HG03108 (cell line): ENCODE results near the gene MRTFA.

Experiments
- ATAC-seq: cut with Tn5 transposase; IDR thresholded peaks from one replicate; pipeline ENCODE4 v1.9.1; 2021; ENCODE audit warnings: moderate library complexity; ENCODE audit not compliant: unreplicated experiment

The MRTFA gene

DNA sequence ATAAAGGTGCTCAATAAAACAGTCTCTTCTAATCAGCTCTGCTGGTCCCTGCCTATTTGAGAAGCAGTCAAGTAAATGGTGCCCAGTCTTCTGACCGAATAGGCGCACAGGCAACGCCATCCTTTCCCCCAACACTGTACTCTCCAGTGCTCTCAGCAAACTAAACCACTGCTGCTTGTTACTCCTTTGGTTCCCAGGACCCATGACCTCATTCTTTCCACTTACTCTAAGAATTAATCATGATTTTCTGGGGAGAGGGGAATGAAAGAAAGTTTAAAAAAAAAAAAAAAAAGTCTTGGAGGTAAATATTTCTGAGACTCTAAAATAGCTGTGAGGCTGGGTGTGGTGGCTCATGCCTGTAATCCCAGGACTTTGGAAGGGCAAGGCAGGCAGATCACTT lies 202.4 kb downstream of the MRTFA start:
- no peak for ATAC-seq

DNA sequence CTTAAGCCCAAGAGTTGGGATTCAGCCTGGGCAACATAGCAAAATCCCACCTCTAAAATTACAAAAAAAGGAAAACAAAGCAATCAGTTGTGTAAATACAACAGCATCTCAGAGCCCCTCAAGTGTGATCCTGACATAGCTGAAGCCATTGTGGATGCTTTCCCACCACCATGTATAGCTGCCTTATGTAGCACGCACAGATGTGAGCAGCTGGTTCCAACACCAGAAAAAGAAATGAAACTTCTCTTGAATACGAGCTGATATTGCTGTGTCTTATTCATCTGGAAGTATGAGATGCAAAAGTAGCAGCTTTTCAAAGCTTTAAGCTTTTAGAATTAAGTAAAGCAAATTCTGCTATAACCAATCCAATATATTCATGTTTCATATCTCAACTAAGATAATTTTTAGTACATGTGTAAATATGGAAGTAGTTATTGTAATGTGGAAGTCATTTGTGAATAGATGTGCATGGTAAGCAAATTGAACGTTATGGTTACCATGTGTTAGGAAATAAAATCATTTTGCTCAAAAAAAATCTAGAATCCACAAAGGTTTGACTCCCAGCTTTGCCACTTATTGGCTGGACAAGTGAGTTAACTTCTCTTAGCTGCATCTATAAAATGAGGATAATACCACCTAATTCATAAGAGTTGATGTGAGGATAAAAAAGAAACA lies 203.0 kb downstream of the MRTFA start:
- no peak for ATAC-seq

DNA sequence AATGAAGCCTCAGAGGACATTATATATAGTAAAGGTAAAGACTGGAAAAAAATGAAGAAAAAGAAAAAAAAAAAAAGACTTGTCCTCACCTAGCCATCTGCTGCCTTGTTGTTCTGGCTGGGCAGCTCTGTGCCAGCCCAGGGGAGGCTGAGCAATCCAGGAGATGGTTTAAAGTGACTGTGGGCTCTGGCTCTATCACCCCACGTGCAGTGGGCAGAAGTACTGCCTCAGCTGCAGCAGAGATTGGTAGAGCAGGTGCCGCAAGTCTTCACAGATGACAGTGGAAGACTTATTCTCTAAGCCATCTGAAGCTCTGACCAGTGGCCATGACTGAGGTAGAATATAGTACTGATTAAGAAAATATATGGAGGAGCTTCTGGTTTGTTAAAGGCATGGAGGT lies 203.9 kb downstream of the MRTFA start:
- ATAC-seq: no peak

- no peak for ATAC-seq
These were observed 204.4 kb downstream of the MRTFA start for GRCh38 chr22:40432157-40432556.

GRCh38 chr22:40430991-40431390 lies 205.5 kb downstream of the MRTFA start:
- no peak for ATAC-seq

DNA sequence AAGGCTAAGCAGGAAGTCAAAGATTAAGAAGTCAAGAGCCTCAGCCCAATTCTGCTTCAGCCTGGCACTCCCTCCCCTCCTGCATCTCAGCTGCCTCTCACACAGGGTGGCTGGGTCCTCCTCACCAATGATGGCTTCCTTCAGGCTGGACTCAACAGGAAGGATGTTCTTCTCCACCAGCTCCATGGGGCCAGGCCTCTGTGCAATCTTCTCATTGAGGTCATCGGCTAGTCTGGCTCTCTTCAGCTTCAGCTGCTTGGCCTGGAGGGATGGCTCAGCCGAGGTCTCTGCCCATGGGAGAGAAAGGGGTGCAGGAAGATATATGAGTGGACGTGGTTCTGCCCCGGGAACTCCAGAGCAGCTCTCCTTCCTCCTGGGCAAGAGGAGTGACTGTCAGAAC lies 207.0 kb downstream of the MRTFA start:
- ATAC-seq: no peak

DNA sequence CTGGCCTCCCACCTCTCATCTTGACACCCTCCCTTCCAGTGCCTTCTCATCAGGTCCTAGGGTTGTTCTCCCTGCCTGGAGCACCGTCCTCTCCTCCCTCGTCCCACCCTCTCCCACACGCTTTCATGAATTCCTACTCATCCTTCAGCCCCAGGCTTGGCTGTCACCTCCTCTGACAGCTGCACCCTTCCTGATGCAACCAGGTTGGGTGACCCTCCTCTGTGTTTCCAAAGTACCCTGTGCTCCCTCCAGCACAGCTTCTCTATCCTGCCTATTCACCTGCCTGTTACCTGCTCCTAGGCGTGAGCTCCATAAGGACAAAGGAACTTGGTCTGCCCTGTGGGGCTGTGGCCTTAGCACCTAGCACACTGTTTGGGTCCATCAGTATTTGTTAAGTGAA lies 207.7 kb downstream of the MRTFA start:
- no peak for ATAC-seq

- ATAC-seq: no peak
These were observed 209.8 kb downstream of the MRTFA start for GRCh38 chr22:40426594-40427333.

DNA sequence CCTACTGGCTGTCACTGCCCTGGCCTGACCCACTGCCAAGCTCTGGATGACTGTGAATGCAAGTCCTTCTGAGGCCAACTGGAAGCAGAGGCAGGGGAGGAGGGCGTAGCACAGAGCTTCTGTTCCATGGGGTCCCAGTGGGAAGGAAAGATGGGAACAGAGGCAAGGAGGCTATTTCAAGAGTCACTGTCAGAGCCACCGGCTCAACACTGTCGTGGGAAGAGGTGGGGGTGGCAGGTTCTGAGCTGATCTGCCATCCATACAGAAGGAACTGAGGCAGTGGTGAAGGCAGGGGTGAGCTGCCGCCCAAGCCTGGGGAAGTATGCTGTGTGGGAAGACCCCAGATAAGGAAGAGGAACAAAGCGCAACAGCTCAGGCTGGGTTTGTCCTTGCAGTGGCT lies 211.4 kb downstream of the MRTFA start:
- ATAC-seq: no peak

- ATAC-seq: no peak
These were observed 212.5 kb downstream of the MRTFA start for GRCh38 chr22:40423882-40424640.

GRCh38 chr22:40423310-40423688 lies 213.2 kb downstream of the MRTFA start:
- no peak for ATAC-seq

DNA sequence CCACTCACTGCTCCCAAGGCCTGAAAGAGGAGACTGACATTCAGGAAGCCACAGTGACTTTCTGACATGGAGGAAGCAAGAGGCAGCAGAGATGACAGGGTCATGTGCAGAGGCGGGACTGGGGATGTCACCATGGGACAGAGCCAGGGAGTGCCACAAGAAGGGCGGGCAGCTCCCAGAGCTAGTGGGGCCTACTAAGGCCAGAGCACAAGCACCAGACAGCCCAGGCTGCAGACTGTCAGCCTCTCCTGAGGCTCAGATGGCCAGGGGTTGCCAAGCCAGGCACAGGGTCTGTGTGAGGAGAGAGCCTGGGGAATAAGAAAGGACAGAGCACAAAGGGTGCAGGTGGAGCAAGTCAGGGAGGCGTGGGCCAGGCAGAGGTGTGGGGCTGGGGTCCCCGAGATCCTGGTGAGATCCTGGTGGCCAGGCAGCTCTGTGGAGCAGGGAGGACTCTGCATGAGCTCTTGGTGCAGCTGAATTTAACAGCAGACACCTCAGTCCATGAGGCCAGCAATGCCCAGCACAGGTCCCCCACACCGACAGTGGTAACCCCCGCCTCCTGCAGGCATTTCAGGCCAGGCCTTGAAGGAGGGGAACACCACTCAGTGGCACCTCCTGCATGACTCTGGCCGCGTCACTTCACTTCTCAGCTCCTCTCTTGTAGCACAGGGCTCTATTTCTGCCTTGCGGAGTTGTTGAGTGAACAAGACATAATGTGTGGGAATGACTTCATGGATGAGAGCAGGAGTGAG lies 213.8 kb downstream of the MRTFA start:
- no peak for ATAC-seq

DNA sequence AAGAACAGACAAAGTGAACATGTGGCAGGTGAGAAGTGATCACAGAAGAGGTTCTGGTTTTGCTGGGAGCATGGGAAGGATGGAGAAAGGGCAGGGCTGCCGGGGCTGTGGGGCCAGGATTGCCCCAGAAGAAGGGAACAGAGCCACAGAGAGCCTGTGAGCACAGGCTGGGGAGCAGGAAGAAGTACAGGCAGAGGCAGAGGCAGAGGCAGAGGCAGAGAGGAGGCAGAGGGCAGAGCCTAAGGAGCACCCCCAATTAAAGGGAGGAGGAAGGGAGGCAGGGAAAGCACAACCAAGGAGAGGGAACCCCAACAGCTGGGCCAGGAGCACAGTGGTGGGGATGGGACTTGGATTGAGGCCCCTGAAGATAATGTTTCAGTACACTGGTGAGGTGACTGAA lies 214.6 kb downstream of the MRTFA start:
- ATAC-seq: no peak

- no peak for ATAC-seq
These were observed 215.5 kb downstream of the MRTFA start for GRCh38 chr22:40421082-40421350.

GRCh38 chr22:40420341-40421081 lies 216.0 kb downstream of the MRTFA start:
- ATAC-seq: no peak

GRCh38 chr22:40419718-40420117 lies 216.8 kb downstream of the MRTFA start:
- no peak for ATAC-seq

DNA sequence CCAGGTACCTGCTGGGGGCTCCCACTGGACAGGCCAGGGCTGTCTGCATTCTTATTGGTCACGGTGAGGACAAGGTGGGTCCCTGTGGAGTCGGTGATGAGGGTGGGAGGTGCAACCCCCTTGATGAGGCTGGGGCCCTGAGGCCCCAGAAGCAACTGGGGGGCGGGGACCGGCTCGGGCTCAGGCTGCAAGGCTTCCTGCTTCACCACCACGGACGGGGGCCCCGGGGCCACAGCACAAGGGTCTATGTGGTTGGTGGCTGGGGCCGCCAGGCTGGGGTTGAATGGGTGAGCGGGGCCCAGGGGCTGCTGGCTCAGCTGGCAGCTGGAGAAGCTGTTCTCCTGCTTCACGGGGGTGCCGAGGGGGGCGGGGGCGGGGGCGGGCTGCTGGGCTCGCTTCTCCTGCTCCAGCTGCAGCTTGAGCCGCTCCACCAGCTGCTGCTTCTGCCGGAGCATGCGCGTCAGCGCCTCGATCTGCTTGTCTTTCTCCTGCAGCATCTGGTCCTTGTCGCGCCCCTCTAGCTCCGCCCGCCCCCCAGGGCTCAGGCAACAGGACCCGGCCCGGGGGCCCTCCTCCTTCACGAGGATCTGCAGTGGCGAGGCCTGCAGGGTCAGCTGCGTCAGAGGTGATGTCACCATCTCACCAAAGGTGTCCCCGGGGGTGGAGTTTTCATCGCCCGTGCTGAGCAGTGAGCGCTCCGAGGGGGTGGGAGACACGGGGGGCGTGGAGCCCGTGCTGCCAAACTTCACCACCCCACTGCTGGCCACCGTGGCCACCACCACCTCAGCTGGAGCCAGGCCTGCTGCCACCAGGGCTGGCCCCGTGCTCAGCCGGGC lies 217.9 kb downstream of the MRTFA start:
- ATAC-seq: no peak

- no peak for ATAC-seq
These were observed 218.6 kb downstream of the MRTFA start for GRCh38 chr22:40417881-40418280.

DNA sequence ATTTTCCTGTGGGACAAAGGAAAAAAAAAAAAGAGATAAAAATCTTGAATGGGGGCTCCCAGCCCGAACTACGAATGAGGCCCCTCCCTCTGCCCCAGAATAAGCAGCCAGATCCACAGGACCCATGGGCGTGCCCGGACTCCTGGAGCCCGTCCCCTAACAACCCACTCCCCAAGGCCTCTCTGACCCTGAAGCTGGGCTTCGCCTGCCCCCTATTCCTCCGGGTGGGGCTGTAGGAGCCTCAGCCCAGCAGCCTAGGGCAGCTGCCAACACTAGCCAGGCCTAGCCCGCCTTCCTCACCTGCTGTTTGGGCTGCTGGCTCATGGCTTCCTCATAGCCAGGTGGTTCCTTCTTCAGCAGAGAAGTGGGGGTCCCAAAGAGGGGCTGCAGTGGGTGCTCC lies 219.5 kb downstream of the MRTFA start:
- no peak for ATAC-seq

- no peak for ATAC-seq
These were observed 219.9 kb downstream of the MRTFA start for GRCh38 chr22:40416636-40417035.
